ENCODE measurements around the gene ITPR1. TPM values are rescaled to one million over a fixed set of nuclear protein-coding genes. Genes with fewer than 3 reads are reported as not detected.

The ITPR1 gene
- total RNA-seq, 1 experiment from 2014 or later: 11.3 TPM

- no peak overlapping the region for H3K27ac ChIP-seq
- H3K9me3 ChIP-seq (ENCODE audit: insufficient read depth, low read depth): no peaks in the 10 kb centered on the region
- no peak for TF ChIP-seq EZH2 (IDR thresholded peaks at IDR 0.05; ENCODE audit: low read depth)
- TF ChIP-seq, protein P1, sequence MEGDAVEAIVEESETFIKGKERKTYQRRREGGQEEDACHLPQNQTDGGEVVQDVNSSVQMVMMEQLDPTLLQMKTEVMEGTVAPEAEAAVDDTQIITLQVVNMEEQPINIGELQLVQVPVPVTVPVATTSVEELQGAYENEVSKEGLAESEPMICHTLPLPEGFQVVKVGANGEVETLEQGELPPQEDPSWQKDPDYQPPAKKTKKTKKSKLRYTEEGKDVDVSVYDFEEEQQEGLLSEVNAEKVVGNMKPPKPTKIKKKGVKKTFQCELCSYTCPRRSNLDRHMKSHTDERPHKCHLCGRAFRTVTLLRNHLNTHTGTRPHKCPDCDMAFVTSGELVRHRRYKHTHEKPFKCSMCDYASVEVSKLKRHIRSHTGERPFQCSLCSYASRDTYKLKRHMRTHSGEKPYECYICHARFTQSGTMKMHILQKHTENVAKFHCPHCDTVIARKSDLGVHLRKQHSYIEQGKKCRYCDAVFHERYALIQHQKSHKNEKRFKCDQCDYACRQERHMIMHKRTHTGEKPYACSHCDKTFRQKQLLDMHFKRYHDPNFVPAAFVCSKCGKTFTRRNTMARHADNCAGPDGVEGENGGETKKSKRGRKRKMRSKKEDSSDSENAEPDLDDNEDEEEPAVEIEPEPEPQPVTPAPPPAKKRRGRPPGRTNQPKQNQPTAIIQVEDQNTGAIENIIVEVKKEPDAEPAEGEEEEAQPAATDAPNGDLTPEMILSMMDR (conservative IDR thresholded peaks at IDR 0.05): no peak
- ChIA-PET POLR2A (ENCODE audit: unreplicated experiment) (no interaction called here), CTCF (interaction anchor here (0.7 kb wide), 1 partner anchor 399 kb away, joined by 3 read pairs; no protein-coding TSS in a partner anchor)
- BruUV-seq (replicated peaks): no TSS peak
- H3K4me2 ChIP-seq: no peak overlapping the region
- H3K36me3 ChIP-seq (ENCODE audit: low read depth): no peaks in the 10 kb centered on the region
- H2AFZ ChIP-seq: no peak overlapping the region
- no peak overlapping the region for H3K4me3 ChIP-seq
- H4K20me1 ChIP-seq (ENCODE audit: insufficient read depth): no peaks in the 10 kb centered on the region
- H3K79me2 ChIP-seq (ENCODE audit: low read depth): no peaks in the 10 kb centered on the region
- H3F3A ChIP-seq (ENCODE audit: insufficient read depth, low read depth): no peaks in the 10 kb centered on the region
- H3K27me3 ChIP-seq (ENCODE audit: insufficient read depth, low read depth): no peaks in the 10 kb centered on the region
- no peaks in the 10 kb centered on the region for H3K9me2 ChIP-seq (ENCODE audit: insufficient read depth)
- H3K4me1 ChIP-seq (replicated peaks; ENCODE audit: insufficient read depth): no peaks in the 10 kb centered on the region
- intact Hi-C loops (cut with micrococcal nuclease; ENCODE audit: unreplicated experiment): no loop called here
- no peak for DNase-seq
Measured at GRCh38 chr3:4644951-4645350, 151.8 kb downstream of the ITPR1 start.

DNA sequence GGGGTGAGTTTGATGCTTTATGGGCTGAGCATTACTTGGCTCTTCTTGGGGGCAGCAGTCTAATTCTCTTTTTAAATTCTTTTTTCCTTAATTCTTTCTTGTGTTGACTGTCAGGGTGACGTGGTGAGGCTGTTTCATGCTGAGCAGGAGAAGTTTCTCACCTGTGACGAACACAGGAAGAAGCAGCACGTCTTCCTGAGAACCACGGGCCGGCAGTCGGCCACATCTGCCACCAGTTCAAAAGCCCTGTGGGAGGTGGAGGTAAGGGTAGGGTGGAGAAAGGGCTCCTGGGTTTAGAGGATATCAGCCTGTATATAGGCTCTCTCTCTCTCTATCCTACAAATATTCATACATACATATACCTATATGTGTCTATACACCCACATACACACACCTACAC lies 152.3 kb downstream of the ITPR1 start:
- H3K36me3 ChIP-seq (ENCODE audit: low read depth): no peaks in the 10 kb centered on the region
- intact Hi-C loops (cut with micrococcal nuclease; ENCODE audit: unreplicated experiment): no loop called here

GRCh38 chr3:4647411-4647810 lies 154.3 kb downstream of the ITPR1 start:
- H3K27ac ChIP-seq: no peak overlapping the region
- H3K9me3 ChIP-seq (ENCODE audit: insufficient read depth, low read depth): no peaks in the 10 kb centered on the region
- no peak overlapping the region for H3K4me3 ChIP-seq
- H3F3A ChIP-seq (ENCODE audit: insufficient read depth, low read depth): no peaks in the 10 kb centered on the region
- H3K36me3 ChIP-seq (ENCODE audit: low read depth): no peaks in the 10 kb centered on the region
- no peaks in the 10 kb centered on the region for H3K9me2 ChIP-seq (ENCODE audit: insufficient read depth)
- intact Hi-C loops (cut with micrococcal nuclease; ENCODE audit: unreplicated experiment): no loop called here
- CTCF ChIA-PET: no interaction called here
- no peaks in the 10 kb centered on the region for H3K27me3 ChIP-seq (ENCODE audit: insufficient read depth, low read depth)
- BruUV-seq (replicated peaks): no TSS peak
- H3K79me2 ChIP-seq (ENCODE audit: low read depth): no peaks in the 10 kb centered on the region
- H2AFZ ChIP-seq: no peak overlapping the region
- DNase-seq: no peak
- TF ChIP-seq EZH2 (IDR thresholded peaks at IDR 0.05; ENCODE audit: low read depth): no peak
- TF ChIP-seq, protein P1 (conservative IDR thresholded peaks at IDR 0.05): no peak
- H3K4me1 ChIP-seq (replicated peaks; ENCODE audit: insufficient read depth): no peaks in the 10 kb centered on the region
- POLR2A ChIA-PET (ENCODE audit: unreplicated experiment): no interaction called here
- H3K4me2 ChIP-seq: no peak overlapping the region
- H4K20me1 ChIP-seq (ENCODE audit: insufficient read depth): no peaks in the 10 kb centered on the region

More for the DNA sequence above, 152.3 kb downstream of the ITPR1 start:
- ChIA-PET POLR2A (ENCODE audit: unreplicated experiment) (no interaction called here), CTCF (interaction anchor here (0.7 kb wide), 1 partner anchor 398 kb away, joined by 3 read pairs; no protein-coding TSS in a partner anchor)
- Histone ChIP-seq H3K4me2 (no peak overlapping the region), H3K4me1 (replicated peaks; ENCODE audit: insufficient read depth) (no peaks in the 10 kb centered on the region), H3K9me2 (ENCODE audit: insufficient read depth) (no peaks in the 10 kb centered on the region), H4K20me1 (ENCODE audit: insufficient read depth) (no peaks in the 10 kb centered on the region), H3K27me3 (ENCODE audit: insufficient read depth, low read depth) (no peaks in the 10 kb centered on the region), H3K79me2 (ENCODE audit: low read depth) (no peaks in the 10 kb centered on the region), H2AFZ (no peak overlapping the region), H3K4me3 (no peak overlapping the region), H3K9me3 (ENCODE audit: insufficient read depth, low read depth) (no peaks in the 10 kb centered on the region), H3F3A (ENCODE audit: insufficient read depth, low read depth) (no peaks in the 10 kb centered on the region), H3K27ac (no peak overlapping the region)
- TF ChIP-seq EZH2 (IDR thresholded peaks at IDR 0.05; ENCODE audit: low read depth): no peak
- no TSS peak for BruUV-seq (replicated peaks)
- DNase-seq: no peak

Data from PC-9 (cell line).